Measurements from ENCODE around the gene COL4A2.

Gene COL4A2

GRCh38 chr13:110455444-110455843 lies 148.4 kb downstream of the COL4A2 start:
- no peak overlapping the region for H3K4me3 ChIP-seq (ENCODE audit: low read depth, low read length)
- H3K27ac ChIP-seq (ENCODE audit: low read depth, low read length): no peak overlapping the region
- no peaks in the 10 kb centered on the region for H3K4me1 ChIP-seq (ENCODE audit: control insufficient read depth, insufficient read depth, low read length, unreplicated experiment)
- H2AFZ ChIP-seq (ENCODE audit: low read length, unreplicated experiment): no peak overlapping the region
- H3K79me2 ChIP-seq (ENCODE audit: control insufficient read depth, insufficient read depth, low read length, unreplicated experiment): no peaks in the 10 kb centered on the region
- no peaks in the 10 kb centered on the region for H3K36me3 ChIP-seq (ENCODE audit: insufficient read depth, low read length)
- no peaks in the 10 kb centered on the region for H3K27me3 ChIP-seq (ENCODE audit: insufficient read depth, low read length)

- Histone ChIP-seq H3K4me1 (ENCODE audit: control insufficient read depth, insufficient read depth, low read length, unreplicated experiment) (no peaks in the 10 kb centered on the region), H3K27me3 (ENCODE audit: insufficient read depth, low read length) (no peaks in the 10 kb centered on the region), H3K36me3 (ENCODE audit: insufficient read depth, low read length) (no peaks in the 10 kb centered on the region), H3K79me2 (ENCODE audit: control insufficient read depth, insufficient read depth, low read length, unreplicated experiment) (no peaks in the 10 kb centered on the region), H3K4me3 (ENCODE audit: low read depth, low read length) (no peak overlapping the region), H2AFZ (ENCODE audit: low read length, unreplicated experiment) (no peak overlapping the region), H3K27ac (ENCODE audit: low read depth, low read length) (no peak overlapping the region)
Observed at GRCh38 chr13:110455941-110456340, 148.9 kb downstream of the COL4A2 start.

GRCh38 chr13:110456550-110456949 lies 149.5 kb downstream of the COL4A2 start:
- H2AFZ ChIP-seq (ENCODE audit: low read length, unreplicated experiment): no peak overlapping the region

DNA sequence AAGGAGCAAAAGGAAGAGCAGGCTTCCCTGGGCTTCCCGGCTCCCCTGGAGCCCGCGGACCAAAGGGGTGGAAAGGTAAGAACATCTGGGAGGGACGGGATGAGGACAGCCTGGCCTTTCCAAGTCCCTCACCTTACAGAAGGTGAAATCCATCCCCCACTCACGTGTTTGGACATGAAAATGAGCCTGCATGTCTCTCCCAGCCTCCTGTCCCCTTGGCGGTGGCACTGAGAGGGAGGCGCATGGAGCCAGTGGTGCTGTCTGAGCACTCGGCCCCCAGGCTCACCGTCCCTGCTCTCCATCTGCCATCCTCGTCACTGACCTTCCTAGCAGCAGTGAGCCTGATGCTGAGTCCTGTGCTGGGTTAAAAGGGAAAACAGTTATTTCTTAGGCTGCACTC lies 150.3 kb downstream of the COL4A2 start:
- Histone ChIP-seq H3K36me3 (ENCODE audit: insufficient read depth, low read length) (no peaks in the 10 kb centered on the region), H3K27me3 (ENCODE audit: insufficient read depth, low read length) (no peaks in the 10 kb centered on the region), H3K27ac (ENCODE audit: low read depth, low read length) (no peak overlapping the region), H3K79me2 (ENCODE audit: control insufficient read depth, insufficient read depth, low read length, unreplicated experiment) (no peaks in the 10 kb centered on the region), H3K4me3 (ENCODE audit: low read depth, low read length) (no peak overlapping the region), H2AFZ (ENCODE audit: low read length, unreplicated experiment) (no peak overlapping the region), H3K4me1 (ENCODE audit: control insufficient read depth, insufficient read depth, low read length, unreplicated experiment) (no peaks in the 10 kb centered on the region)

More at GRCh38 chr13:110456550-110456949, 149.5 kb downstream of the COL4A2 start:
- Histone ChIP-seq H3K79me2 (ENCODE audit: control insufficient read depth, insufficient read depth, low read length, unreplicated experiment) (no peaks in the 10 kb centered on the region), H3K27ac (ENCODE audit: low read depth, low read length) (no peak overlapping the region), H3K4me1 (ENCODE audit: control insufficient read depth, insufficient read depth, low read length, unreplicated experiment) (no peaks in the 10 kb centered on the region), H3K27me3 (ENCODE audit: insufficient read depth, low read length) (no peaks in the 10 kb centered on the region), H3K4me3 (ENCODE audit: low read depth, low read length) (no peak overlapping the region), H3K36me3 (ENCODE audit: insufficient read depth, low read length) (no peaks in the 10 kb centered on the region)

DNA sequence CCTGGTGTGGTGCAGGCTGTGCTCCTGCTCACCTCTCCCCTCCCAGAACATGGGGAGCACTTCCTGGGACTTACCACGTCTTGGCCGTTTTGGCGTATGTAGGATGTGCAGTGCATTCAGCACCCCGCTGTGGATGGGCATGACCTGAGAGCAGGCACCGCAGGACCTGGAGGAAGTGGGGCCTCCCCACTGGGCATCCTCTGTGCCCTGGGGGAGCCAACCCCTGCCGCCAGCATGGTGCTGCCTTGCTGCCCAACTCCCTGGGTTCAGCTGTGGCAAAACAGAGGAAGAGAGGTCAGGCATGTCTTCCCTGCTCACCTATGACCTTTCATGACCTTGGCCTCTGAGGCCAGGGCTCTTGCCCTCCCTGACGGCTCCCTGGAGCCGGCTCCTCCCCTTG lies 150.9 kb downstream of the COL4A2 start:
- Histone ChIP-seq H3K27me3 (ENCODE audit: insufficient read depth, low read length) (no peaks in the 10 kb centered on the region), H3K79me2 (ENCODE audit: control insufficient read depth, insufficient read depth, low read length, unreplicated experiment) (no peaks in the 10 kb centered on the region), H3K36me3 (ENCODE audit: insufficient read depth, low read length) (no peaks in the 10 kb centered on the region), H3K4me1 (ENCODE audit: control insufficient read depth, insufficient read depth, low read length, unreplicated experiment) (no peaks in the 10 kb centered on the region), H3K27ac (ENCODE audit: low read depth, low read length) (no peak overlapping the region), H3K4me3 (ENCODE audit: low read depth, low read length) (no peak overlapping the region), H2AFZ (ENCODE audit: low read length, unreplicated experiment) (no peak overlapping the region)

DNA sequence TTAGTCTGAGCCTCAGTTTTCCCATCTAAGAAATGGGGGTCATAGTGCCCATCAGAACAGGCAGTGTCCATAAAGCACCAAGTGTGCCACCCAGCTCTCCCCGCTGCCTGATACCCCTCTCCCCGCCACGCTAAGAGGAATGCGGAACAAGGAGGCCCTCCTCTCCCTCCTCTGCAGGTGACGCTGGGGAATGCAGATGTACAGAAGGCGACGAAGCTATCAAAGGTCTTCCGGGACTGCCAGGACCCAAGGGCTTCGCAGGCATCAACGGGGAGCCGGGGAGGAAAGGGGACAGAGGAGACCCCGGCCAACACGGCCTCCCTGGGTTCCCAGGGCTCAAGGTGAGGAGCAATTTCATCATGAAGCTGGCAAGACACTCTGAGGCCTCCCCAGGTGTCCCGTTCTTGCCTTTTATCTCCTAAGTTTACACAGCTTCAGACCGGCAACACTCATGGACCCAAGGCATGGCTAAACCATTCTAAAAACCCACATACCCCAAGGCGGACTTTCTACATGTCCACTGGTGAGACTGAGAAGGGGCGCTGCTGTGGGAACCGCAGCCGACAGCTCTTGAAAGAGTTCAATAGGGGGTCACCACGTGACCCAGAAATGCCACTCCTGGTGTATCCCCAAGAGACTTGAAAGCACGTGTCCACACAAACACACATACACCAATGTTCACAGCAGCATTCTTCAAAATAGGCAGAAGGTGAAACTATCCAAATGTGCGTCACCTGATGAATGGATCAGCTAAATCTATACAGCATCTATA lies 151.7 kb downstream of the COL4A2 start:
- Histone ChIP-seq H2AFZ (ENCODE audit: low read length, unreplicated experiment) (no peak overlapping the region), H3K27ac (ENCODE audit: low read depth, low read length) (no peak overlapping the region), H3K79me2 (ENCODE audit: control insufficient read depth, insufficient read depth, low read length, unreplicated experiment) (no peaks in the 10 kb centered on the region), H3K4me1 (ENCODE audit: control insufficient read depth, insufficient read depth, low read length, unreplicated experiment) (no peaks in the 10 kb centered on the region), H3K36me3 (ENCODE audit: insufficient read depth, low read length) (no peaks in the 10 kb centered on the region), H3K27me3 (ENCODE audit: insufficient read depth, low read length) (no peaks in the 10 kb centered on the region), H3K4me3 (ENCODE audit: low read depth, low read length) (no peak overlapping the region)

GRCh38 chr13:110462091-110462490 lies 155.0 kb downstream of the COL4A2 start:
- Histone ChIP-seq H3K27me3 (ENCODE audit: insufficient read depth, low read length) (no peaks in the 10 kb centered on the region), H3K36me3 (ENCODE audit: insufficient read depth, low read length) (no peaks in the 10 kb centered on the region), H2AFZ (ENCODE audit: low read length, unreplicated experiment) (no peak overlapping the region), H3K4me1 (ENCODE audit: control insufficient read depth, insufficient read depth, low read length, unreplicated experiment) (no peaks in the 10 kb centered on the region), H3K27ac (ENCODE audit: low read depth, low read length) (no peak overlapping the region), H3K4me3 (ENCODE audit: low read depth, low read length) (no peak overlapping the region), H3K79me2 (ENCODE audit: control insufficient read depth, insufficient read depth, low read length, unreplicated experiment) (no peaks in the 10 kb centered on the region)

DNA sequence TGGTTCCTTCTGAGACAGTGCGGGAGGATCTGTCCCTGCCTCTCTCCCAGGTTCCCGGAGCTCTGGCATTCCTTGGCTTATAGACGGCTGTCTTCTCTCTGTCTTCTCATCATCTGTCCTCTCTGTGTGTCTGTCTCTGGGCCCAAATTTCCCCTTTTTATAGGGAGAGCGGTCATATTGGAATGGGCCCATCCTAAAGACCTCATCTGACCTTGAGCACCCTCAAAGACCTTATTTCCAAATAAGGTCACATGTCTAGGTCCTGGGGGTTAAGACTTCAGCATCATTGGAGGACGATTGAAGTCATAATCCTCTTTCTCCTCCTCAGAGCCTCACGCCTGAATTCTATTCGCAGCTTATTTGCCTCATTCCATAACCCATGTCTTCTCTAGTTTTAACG lies 156.1 kb downstream of the COL4A2 start:
- Histone ChIP-seq H3K4me1 (ENCODE audit: control insufficient read depth, insufficient read depth, low read length, unreplicated experiment) (no peaks in the 10 kb centered on the region), H3K27ac (ENCODE audit: low read depth, low read length) (no peak overlapping the region), H2AFZ (ENCODE audit: low read length, unreplicated experiment) (no peak overlapping the region), H3K27me3 (ENCODE audit: insufficient read depth, low read length) (no peaks in the 10 kb centered on the region), H3K79me2 (ENCODE audit: control insufficient read depth, insufficient read depth, low read length, unreplicated experiment) (no peaks in the 10 kb centered on the region), H3K4me3 (ENCODE audit: low read depth, low read length) (no peak overlapping the region), H3K36me3 (ENCODE audit: insufficient read depth, low read length) (no peaks in the 10 kb centered on the region)

DNA sequence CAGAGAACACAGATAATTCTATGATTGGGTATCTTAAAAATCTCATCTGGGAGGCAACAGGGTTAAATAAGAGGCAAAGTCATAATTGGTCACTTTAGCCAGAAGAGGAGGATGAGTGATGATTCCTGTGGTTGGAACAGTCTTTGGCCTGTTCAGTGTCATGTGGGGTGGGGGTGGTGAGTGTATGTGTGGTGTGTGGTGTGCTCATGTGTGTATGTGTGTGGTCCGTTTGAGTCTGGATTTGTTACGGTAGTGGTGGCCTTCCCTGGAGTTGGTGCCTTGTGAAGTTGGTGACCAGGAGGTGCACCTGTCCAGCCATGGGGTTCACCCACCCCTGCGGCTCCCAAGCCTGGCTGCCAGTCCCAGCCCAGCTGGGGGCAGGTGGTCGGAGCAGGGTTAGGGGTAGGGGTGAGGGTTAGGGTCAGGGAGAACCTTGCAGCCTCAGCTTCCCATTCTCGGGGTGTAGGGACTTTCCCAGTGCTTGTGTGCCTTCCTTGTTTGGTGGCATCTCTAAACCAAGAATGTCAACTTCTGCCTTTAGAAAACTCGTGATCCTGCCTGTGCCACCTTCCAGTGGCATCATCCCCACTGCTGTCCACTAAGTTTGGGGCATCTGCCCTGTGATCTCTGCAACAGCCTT lies 156.9 kb downstream of the COL4A2 start:
- Histone ChIP-seq H3K79me2 (ENCODE audit: control insufficient read depth, insufficient read depth, low read length, unreplicated experiment) (no peaks in the 10 kb centered on the region), H2AFZ (ENCODE audit: low read length, unreplicated experiment) (no peak overlapping the region), H3K27me3 (ENCODE audit: insufficient read depth, low read length) (no peaks in the 10 kb centered on the region), H3K36me3 (ENCODE audit: insufficient read depth, low read length) (no peaks in the 10 kb centered on the region), H3K4me1 (ENCODE audit: control insufficient read depth, insufficient read depth, low read length, unreplicated experiment) (no peaks in the 10 kb centered on the region), H3K27ac (ENCODE audit: low read depth, low read length) (no peak overlapping the region), H3K4me3 (ENCODE audit: low read depth, low read length) (no peak overlapping the region)

DNA sequence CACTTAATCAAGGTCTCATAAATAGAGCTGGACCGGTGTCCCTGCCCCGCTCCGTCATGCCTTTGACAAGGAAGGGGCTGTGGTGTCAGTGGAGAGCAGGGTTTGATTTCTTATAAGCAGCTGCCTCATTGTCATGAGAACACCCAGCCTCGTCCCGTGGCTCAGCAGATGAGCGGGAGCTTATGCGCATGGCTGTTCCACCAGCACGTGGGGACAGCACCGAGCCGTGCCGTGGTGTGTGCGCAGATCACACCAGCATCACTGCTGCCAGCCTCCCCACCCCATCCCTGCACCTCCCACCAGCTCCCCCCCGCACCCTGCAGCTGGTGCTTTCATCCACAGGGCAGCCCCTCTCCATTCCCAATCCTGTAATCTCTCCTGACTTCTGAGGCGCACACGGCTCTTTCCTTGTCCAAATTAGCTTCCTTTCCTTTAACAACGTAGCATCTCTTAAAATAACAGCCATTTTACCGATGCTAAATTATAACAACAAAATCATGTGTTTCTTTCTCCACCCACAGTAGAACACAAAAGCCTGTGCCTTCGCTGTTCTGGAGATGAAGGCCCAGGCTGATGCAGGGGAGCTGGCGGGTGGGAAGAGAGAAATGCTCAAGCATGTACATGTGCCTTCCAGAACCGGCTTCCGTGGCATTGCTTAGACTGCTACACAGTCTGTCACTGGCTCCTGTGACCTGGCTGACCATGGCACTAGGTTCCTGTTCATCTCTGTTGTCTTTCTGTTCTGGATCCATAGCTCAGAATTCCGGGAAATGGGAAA lies 157.7 kb downstream of the COL4A2 start:
- H3K27ac ChIP-seq (ENCODE audit: low read depth, low read length): no peak overlapping the region

More for the DNA sequence above, 157.7 kb downstream of the COL4A2 start:
- Histone ChIP-seq H3K4me3 (ENCODE audit: low read depth, low read length) (no peak overlapping the region), H3K27me3 (ENCODE audit: insufficient read depth, low read length) (no peaks in the 10 kb centered on the region), H3K36me3 (ENCODE audit: insufficient read depth, low read length) (no peaks in the 10 kb centered on the region), H3K4me1 (ENCODE audit: control insufficient read depth, insufficient read depth, low read length, unreplicated experiment) (no peaks in the 10 kb centered on the region), H2AFZ (ENCODE audit: low read length, unreplicated experiment) (no peak overlapping the region), H3K79me2 (ENCODE audit: control insufficient read depth, insufficient read depth, low read length, unreplicated experiment) (no peaks in the 10 kb centered on the region)

Data from ACC112 (cell line).